HCT116 (cell line): Measurements from ENCODE around the gene FLVCR2. TPM values are rescaled to one million over a fixed set of nuclear protein-coding genes. Genes with fewer than 3 reads are reported as not detected.

Experiments
- ATAC-seq: fragments of 200-7000 bp; cut with Tn5 transposase; 2 replicates; pipeline ENCODE4 v1.9.1; 2020; ENCODE audit warnings: mild to moderate bottlenecking, moderate library complexity
- BruUV-seq: library from RNA; stranded (reverse); fragments of 400-500 nt; replicated peaks from 2 replicates; lab custom pipeline; 2021; lab: Mats Ljungman, UMichigan
- CTCF ChIA-PET: fragments of 300-600 bp; sonication (Branson Sonifier 250); formaldehyde crosslinking; loops from one replicate; lab custom pipeline; 2021; ENCODE audit warnings: antibody characterized with exemption; lab: Charles Lee
- POLR2A ChIA-PET: fragments of 300-600, 350-600 bp; sonication (Branson Sonifier 250); formaldehyde crosslinking; loops from one replicate; lab custom pipeline; 2021; ENCODE audit warnings: antibody characterized with exemption; lab: Charles Lee
- RAD21 ChIA-PET, 2 experiments: fragments of 300-600 bp; sonication (Branson Sonifier 250); formaldehyde crosslinking; loops; one replicate each; lab custom pipeline; 2023; ENCODE audit warnings: low total read pairs in 2 of 2; ENCODE audit not compliant: uncharacterized antibody in 2 of 2, unreplicated experiment in 2 of 2, low non-redundant PET in 1 of 2; lab: Charles Lee
- DNase-seq: peaks from one replicate; pipeline ENCODE4 v3.0.0-alpha.2; 2010; ENCODE audit warnings: low read depth, low spot score
- H2AFZ ChIP-seq: fragments of 200-600 bp; shearing (Covaris generic), sonication (generic); 2 replicates; pipeline ENCODE4 v1.6.1; 2017; ENCODE audit warnings: low read depth, mixed run types, mixed read lengths, antibody characterized with exemption, low read length; ENCODE audit not compliant: poor library complexity, severe bottlenecking
- H3K27ac ChIP-seq: 2 replicates; pipeline ENCODE4 v1.5.1; 2012; ENCODE audit warnings: low read depth, low read length
- H3K27me3 ChIP-seq: fragments of 200-600 bp; sonication (generic); 2 replicates; pipeline ENCODE4 v1.6.1; 2016; ENCODE audit warnings: mixed run types, low read length, mixed read lengths; ENCODE audit not compliant: insufficient read depth
- H3K36me3 ChIP-seq, 2 experiments: fragments of 200-500 bp in 1 of 2; fragments of 200-600 bp in 1 of 2; sonication (Bioruptor generic) in 1 of 2; sonication (generic) in 1 of 2; 2 replicates each; pipeline versions ENCODE4 v1.5.1 to v1.6.1; 2014 to 2016; ENCODE audit warnings: low read length in 2 of 2, inconsistent platforms in 1 of 2, mixed read lengths in 1 of 2, mixed run types in 1 of 2; ENCODE audit not compliant: insufficient read depth in 2 of 2, control insufficient read depth in 1 of 2
- H3K4me1 ChIP-seq, 2 experiments: fragments of 200-600 bp in 1 of 2; sonication (generic) in 1 of 2; 2 replicates each; pipeline versions ENCODE4 v1.5.1 to v1.6.1; 2012 to 2017; ENCODE audit warnings: low read length in 2 of 2, inconsistent platforms in 1 of 2, mild to moderate bottlenecking in 1 of 2, mixed read lengths in 1 of 2, mixed run types in 1 of 2, moderate library complexity in 1 of 2; ENCODE audit not compliant: insufficient read depth in 2 of 2, control insufficient read depth in 1 of 2
- H3K4me2 ChIP-seq: fragments of 200-600 bp; sonication (generic); 2 replicates; pipeline ENCODE4 v1.6.1; 2017; ENCODE audit warnings: mixed run types, low read length, mixed read lengths
- H3K4me3 ChIP-seq, 2 experiments: fragments of 200-600 bp in 1 of 2; sonication (generic) in 1 of 2; replicated peaks in 1 of 2; 2 replicates each; pipeline ENCODE4 v1.5.1; 2011 to 2016; ENCODE audit warnings: low read length in 2 of 2, control low read depth in 1 of 2, low read depth in 1 of 2, mild to moderate bottlenecking in 1 of 2, mixed read lengths in 1 of 2, mixed run types in 1 of 2
- H3K79me2 ChIP-seq: fragments of 200-600 bp; sonication (generic); 2 replicates; pipeline ENCODE4 v1.6.1; 2017; ENCODE audit warnings: mild to moderate bottlenecking, mixed run types, low read length, moderate library complexity, mixed read lengths; ENCODE audit not compliant: insufficient read depth
- H3K9ac ChIP-seq: fragments of 200-600 bp; sonication (generic); 2 replicates; pipeline ENCODE4 v1.6.1; 2016; ENCODE audit warnings: low read length, mixed read lengths
- H3K9me2 ChIP-seq: fragments of 200-600 bp; sonication (generic), shearing (Covaris generic); 2 replicates; pipeline ENCODE4 v1.6.1; 2017; ENCODE audit warnings: mixed run types, mild to moderate bottlenecking, moderate library complexity; ENCODE audit not compliant: insufficient read depth
- H3K9me3 ChIP-seq, 2 experiments: fragments of 200-500 bp in 1 of 2; fragments of 200-600 bp in 1 of 2; sonication (Bioruptor generic) in 1 of 2; sonication (generic) in 1 of 2; 2 replicates each; pipeline ENCODE4 v1.6.1; 2014 to 2017; ENCODE audit warnings: low read length in 2 of 2, mixed read lengths in 2 of 2, inconsistent platforms in 1 of 2, low read depth in 1 of 2, mild to moderate bottlenecking in 1 of 2, mixed run types in 1 of 2, moderate library complexity in 1 of 2; ENCODE audit not compliant: control insufficient read depth in 1 of 2, insufficient read depth in 1 of 2
- H4K20me1 ChIP-seq: fragments of 200-600 bp; sonication (generic), shearing (Covaris generic); 2 replicates; pipeline ENCODE4 v1.6.1; 2017; ENCODE audit warnings: mixed run types, mild to moderate bottlenecking, moderate library complexity; ENCODE audit not compliant: insufficient read depth
- POLR2AphosphoS5 ChIP-seq: IDR thresholded peaks from 2 replicates; pipeline ENCODE4 v1.6.1; 2011; ENCODE audit warnings: mild to moderate bottlenecking, low read depth, low read length, moderate library complexity
- SP1 ChIP-seq: IDR thresholded peaks from 2 replicates; pipeline ENCODE4 v1.6.1; 2012; ENCODE audit warnings: low read depth
- ZBTB33 ChIP-seq: IDR thresholded peaks from 2 replicates; pipeline ENCODE4 v1.6.1; 2011; ENCODE audit warnings: mild to moderate bottlenecking, low read length, moderate library complexity; ENCODE audit not compliant: insufficient replicate concordance; ENCODE audit errors: extremely low read depth
- intact Hi-C: fragments of 100-400 bp; cut with micrococcal nuclease; formaldehyde crosslinking; loops from 2 replicates; pipeline ENCODE4 v1.10.0; 2022
- total RNA-seq: library from RNA; stranded (reverse); gene quantifications from one replicate; pipeline ENCODE4 v1.2.1, GENCODE V29; 2021; ENCODE audit not compliant: unreplicated experiment
- TF ChIP-seq, protein P1 (sequence below), 3 experiments: fragments of 200-600 bp in 1 of 3; sonication (generic) in 1 of 3; IDR thresholded peaks in 2 of 3; conservative IDR thresholded peaks in 1 of 3; 2 replicates each; pipeline ENCODE4 v1.5.1; 2012 to 2017; ENCODE audit warnings: low read depth in 2 of 3, low read length in 2 of 3, antibody characterized with exemption in 1 of 3, borderline replicate concordance in 1 of 3, control low read depth in 1 of 3, mild to moderate bottlenecking in 1 of 3, mixed read lengths in 1 of 3, mixed run types in 1 of 3, moderate library complexity in 1 of 3; ENCODE audit not compliant: insufficient read depth in 1 of 3

Gene FLVCR2
- total RNA-seq, 1 experiment from 2014 or later: 0.84 TPM

- Histone ChIP-seq H2AFZ (no peak overlapping the region), H3K79me2 (no peaks in the 10 kb centered on the region), H3K27me3 (no peaks in the 10 kb centered on the region), H3K4me1 (peaks cover 25 to 41% of the 10 kb centered on the region in 2 experiments), H3K27ac (no peak overlapping the region), H3K9me3 (no peaks in the 10 kb centered on the region), H3K9ac (no peak overlapping the region), H3K9me2 (no peaks in the 10 kb centered on the region), H3K4me3 (no peak overlapping the region), H4K20me1 (no peaks in the 10 kb centered on the region), H3K36me3 (peaks cover 0 to 14% of the 10 kb centered on the region in 2 experiments; a peak in 2 of 4 replicates), H3K4me2 (no peak overlapping the region)
- ATAC-seq: no peak
- intact Hi-C loops: no loop called here
- BruUV-seq: no TSS peak
- TF ChIP-seq, protein P1, sequence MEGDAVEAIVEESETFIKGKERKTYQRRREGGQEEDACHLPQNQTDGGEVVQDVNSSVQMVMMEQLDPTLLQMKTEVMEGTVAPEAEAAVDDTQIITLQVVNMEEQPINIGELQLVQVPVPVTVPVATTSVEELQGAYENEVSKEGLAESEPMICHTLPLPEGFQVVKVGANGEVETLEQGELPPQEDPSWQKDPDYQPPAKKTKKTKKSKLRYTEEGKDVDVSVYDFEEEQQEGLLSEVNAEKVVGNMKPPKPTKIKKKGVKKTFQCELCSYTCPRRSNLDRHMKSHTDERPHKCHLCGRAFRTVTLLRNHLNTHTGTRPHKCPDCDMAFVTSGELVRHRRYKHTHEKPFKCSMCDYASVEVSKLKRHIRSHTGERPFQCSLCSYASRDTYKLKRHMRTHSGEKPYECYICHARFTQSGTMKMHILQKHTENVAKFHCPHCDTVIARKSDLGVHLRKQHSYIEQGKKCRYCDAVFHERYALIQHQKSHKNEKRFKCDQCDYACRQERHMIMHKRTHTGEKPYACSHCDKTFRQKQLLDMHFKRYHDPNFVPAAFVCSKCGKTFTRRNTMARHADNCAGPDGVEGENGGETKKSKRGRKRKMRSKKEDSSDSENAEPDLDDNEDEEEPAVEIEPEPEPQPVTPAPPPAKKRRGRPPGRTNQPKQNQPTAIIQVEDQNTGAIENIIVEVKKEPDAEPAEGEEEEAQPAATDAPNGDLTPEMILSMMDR (IDR thresholded peaks at IDR 0.05 in 2 of 3, conservative IDR thresholded peaks at IDR 0.05 in 1 of 3; ENCODE audit: borderline replicate concordance in 1 of 3, insufficient read depth in 1 of 3, low read depth in 2 of 3, low read length in 2 of 3): no peak
- TF ChIP-seq SP1 (no peak), ZBTB33 (no peak), POLR2AphosphoS5 (no peak)
- POLR2A ChIA-PET: no interaction called here
- CTCF ChIA-PET: no interaction called here
- RAD21 ChIA-PET: no interaction called here
- DNase-seq: no peak
Measured at GRCh38 chr14:75650253-75651058, 72.0 kb downstream of the FLVCR2 start.
